IPS DF 6.9 (cell line): ENCODE measurements around the gene PSMG4.

ENCODE experiments used
- DNase-seq: peaks from one replicate; pipeline ENCODE4 v3.0.0-alpha.2; 2013; ENCODE audit warnings: low read depth, low spot score
- H3K27ac ChIP-seq: one replicate; pipeline ENCODE4 v1.5.1; 2013; ENCODE audit warnings: low read length, control low read depth
- H3K27me3 ChIP-seq: 2 replicates; pipeline ENCODE4 v1.6.1; 2013; ENCODE audit warnings: mild to moderate bottlenecking, low read length; ENCODE audit not compliant: control insufficient read depth, insufficient read depth
- H3K36me3 ChIP-seq: 2 replicates; pipeline ENCODE4 v1.6.1; 2013; ENCODE audit warnings: low read length; ENCODE audit not compliant: control insufficient read depth, insufficient read depth
- H3K4me1 ChIP-seq: 2 replicates; pipeline ENCODE4 v1.6.1; 2013; ENCODE audit warnings: low read length; ENCODE audit not compliant: control insufficient read depth, insufficient read depth
- H3K4me3 ChIP-seq: 2 replicates; pipeline ENCODE4 v1.5.1; 2013; ENCODE audit warnings: mild to moderate bottlenecking, low read length
- H3K9me3 ChIP-seq: 2 replicates; pipeline ENCODE4 v1.6.1; 2013; ENCODE audit warnings: low read length, inconsistent platforms; ENCODE audit not compliant: control insufficient read depth, insufficient read depth
- WGBS: extraction: QIAGEN DNeasy Blood & Tissue Kit; methylation state at CpG from one replicate; pipeline ENCODE4 v1.1.7; 2013; ENCODE audit warnings: mixed read lengths, missing lambda C conversion rate; ENCODE audit not compliant: insufficient read length, insufficient coverage; 5-methylcytosine and 5-hydroxymethylcytosine counted together

The PSMG4 gene

DNA sequence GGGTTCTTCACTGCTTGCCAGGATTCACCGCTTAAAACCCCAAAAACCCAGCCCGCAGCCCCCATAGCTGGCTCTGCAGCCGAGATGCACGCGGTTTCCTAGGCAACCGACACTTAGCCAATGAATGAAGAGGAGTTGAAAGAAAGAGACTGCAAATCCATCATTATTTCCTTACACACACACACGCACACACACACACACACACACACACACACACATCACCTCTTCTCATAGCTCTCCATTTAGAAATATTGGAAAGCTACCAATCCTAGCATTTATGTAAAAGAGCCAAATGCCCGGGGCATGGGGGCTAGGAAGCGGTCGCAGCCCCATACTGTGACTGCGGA lies 27.9 kb upstream of the PSMG4 start:
- H3K36me3 ChIP-seq, result 0 out of 2 replicates have a peak, but pooled peaks cover 2% of the 10 kb centered on the region
- DNase-seq, result no peak
- H3K9me3 ChIP-seq, result no peaks in the 10 kb centered on the region
- peak overlapping the region; percentile 65; the same call in 1 of the 2 replicates for H3K4me3 ChIP-seq
- no peak overlapping the region for H3K27ac ChIP-seq
- no CpG with 5 or more reads among the region's 11 CpGs for WGBS
- H3K4me1 ChIP-seq, result no peaks in the 10 kb centered on the region; the same call in none of the 2 replicates
- no peaks in the 10 kb centered on the region for H3K27me3 ChIP-seq

DNA sequence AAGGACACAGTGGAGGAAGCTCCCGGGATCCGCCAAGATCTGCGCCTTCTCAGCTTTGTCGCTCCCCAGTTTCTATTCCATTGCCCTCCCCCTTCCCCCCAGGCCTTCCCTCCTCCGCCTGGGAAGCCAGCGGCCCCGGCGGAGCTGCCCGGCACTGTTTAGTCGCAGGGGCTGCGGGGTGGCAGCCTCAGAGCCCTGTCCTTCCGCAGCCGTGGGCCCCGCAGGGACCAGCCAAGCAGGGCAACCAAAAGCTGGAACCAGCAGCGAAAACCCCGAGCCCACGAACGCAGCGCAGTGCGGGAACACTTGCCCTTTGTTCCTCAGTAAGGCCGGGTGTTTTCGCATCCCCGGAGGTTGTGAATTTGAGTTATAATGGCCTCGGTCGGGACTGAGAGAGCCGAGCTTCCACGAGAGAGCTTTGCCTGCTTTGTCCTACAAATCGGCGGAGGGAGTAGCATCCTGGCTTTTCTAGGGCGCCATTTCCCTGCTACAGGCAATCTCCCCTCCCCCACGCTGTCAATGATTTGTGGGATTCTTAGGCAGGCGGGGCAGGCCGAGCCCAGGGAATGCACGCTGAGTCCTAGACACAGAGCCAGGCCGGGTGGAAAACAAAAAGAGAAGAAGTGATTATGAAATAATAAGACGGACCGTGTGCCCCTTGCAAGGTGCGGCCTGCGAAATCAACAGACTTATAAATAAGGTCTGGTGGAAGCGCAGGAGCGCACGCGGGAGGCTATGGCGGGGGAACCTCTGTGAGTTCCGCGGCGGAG lies 27.3 kb upstream of the PSMG4 start:
- H3K27me3 ChIP-seq, result no peaks in the 10 kb centered on the region
- no peaks in the 10 kb centered on the region for H3K9me3 ChIP-seq
- no peak overlapping the region for H3K27ac ChIP-seq
- WGBS, result no CpG with 5 or more reads among the region's 47 CpGs
- peak overlapping the region; percentile 65; the same call in 1 of the 2 replicates for H3K4me3 ChIP-seq
- H3K4me1 ChIP-seq, result no peaks in the 10 kb centered on the region; the same call in 1 of the 2 replicates
- no peak for DNase-seq
- no peaks in the 10 kb centered on the region for H3K36me3 ChIP-seq

DNA sequence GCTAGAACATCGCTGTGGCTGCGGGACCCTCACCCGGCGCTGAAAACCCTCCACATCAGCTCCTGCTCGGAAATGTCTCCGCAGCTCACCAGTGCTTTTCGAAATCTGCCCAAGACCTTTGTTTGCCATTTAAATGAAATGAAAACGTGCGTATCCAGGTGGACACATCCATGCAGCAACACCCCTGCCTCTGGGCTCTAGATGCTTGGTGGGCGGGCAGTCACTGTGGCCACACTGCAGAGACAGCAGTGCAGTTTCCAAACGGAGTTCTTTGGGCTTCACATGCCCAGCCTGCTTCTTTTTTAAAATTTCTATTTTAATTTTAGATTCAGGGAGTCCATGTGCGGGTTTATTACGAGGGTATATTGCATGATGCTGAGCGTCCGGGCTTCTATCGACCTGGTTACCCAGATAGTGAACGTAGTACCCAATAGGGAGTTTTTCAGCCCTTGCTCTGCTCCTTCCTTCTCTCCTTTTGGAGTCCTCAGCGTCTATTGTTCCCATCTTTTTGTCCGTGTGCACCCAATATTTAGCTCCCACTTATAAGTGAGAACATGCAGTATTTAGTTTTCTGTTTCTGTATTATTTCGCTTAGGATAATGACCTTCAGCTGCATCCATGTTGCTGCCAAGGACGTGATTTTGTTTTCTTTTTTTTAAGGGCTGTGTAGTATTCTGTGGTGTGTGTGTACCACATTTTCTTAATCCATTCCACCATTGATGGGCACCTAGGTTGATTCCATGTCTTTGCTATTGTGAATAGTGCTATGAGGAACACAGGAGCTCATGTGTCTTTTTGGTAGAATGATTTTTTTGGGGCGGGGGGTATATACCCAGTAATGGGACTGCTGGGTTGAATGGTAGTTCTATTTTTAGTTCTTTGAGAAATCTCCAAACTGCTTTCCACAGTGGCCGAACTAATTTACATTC lies 26.5 kb upstream of the PSMG4 start:
- Histone ChIP-seq H3K27ac (no peak overlapping the region), H3K27me3 (no peaks in the 10 kb centered on the region), H3K9me3 (no peaks in the 10 kb centered on the region), H3K36me3 (no peaks in the 10 kb centered on the region), H3K4me3 (peak overlapping the region; percentile 65; the same call in 1 of the 2 replicates), H3K4me1 (no peaks in the 10 kb centered on the region; the same call in 1 of the 2 replicates)
- no peak for DNase-seq
- WGBS, result no CpG with 5 or more reads among the region's 23 CpGs

DNA sequence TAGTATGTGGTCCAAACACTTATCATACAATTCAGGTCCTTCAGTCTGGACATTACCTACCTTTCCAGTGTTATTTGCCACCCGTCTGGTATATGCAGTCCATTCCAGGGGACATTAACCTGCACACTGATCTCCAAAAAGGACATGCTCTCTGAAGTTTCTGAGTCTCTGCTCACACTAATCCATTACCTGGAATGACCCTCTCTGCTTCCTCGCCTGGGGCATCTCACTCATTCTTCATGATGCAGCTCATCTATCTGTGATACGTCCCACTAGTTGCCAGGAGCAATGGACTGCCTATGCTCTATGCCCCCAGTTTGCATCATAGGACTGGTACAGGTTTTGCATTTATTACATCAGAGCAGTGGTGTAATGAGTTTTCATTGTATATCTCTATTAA lies 25.4 kb upstream of the PSMG4 start:
- Histone ChIP-seq H3K4me1 (no peaks in the 10 kb centered on the region; the same call in 1 of the 2 replicates), H3K36me3 (no peaks in the 10 kb centered on the region), H3K9me3 (no peaks in the 10 kb centered on the region), H3K27me3 (no peaks in the 10 kb centered on the region), H3K4me3 (no peak overlapping the region), H3K27ac (no peak overlapping the region)
- DNase-seq, result no peak
- WGBS, result no CpG with 5 or more reads among the region's 3 CpGs

DNA sequence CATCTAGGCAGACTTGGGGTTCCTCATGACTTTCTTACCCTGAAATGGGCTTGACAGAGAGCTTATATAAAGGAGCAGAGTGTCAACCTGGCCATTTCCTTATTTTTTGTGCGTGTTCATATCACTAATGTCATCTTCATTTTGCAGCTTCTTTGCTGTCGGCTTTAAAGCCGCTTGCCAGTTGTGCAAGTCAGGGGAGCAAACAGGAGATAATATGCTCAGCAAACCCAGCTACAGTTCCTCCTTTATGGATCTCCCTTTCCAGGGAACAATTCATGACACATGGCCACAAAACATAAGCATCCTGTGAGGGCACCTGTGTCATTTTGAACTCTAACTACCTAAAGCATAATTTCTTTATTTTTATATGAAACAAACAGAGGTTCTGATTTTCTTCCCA lies 24.8 kb upstream of the PSMG4 start:
- Histone ChIP-seq H3K9me3 (no peaks in the 10 kb centered on the region), H3K4me3 (no peak overlapping the region), H3K36me3 (no peaks in the 10 kb centered on the region), H3K27me3 (no peaks in the 10 kb centered on the region), H3K27ac (no peak overlapping the region), H3K4me1 (no peaks in the 10 kb centered on the region; the same call in 1 of the 2 replicates)
- WGBS, result no CpG with 5 or more reads among the region's 3 CpGs
- DNase-seq, result no peak

DNA sequence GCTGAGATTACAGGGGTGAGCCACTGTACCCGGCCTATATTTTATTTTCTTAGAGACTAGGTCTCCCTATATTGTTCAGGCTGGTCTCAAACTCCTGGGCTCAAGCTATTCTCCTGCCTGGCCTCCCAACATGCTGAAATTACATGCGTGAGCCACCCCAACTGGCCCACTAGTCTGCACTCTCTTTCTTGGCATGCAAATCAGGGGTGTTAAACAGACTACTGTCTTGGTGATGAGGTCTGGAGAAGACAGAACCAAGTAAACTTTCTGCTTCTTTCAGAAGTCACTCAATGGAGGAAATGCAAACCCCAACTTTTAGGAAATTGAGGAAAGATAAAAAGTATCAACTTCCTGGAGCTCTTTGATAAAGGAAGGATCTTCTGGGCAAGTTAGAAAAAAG lies 23.3 kb upstream of the PSMG4 start:
- H3K4me3 ChIP-seq, result no peak overlapping the region
- H3K9me3 ChIP-seq, result no peaks in the 10 kb centered on the region
- no peak for DNase-seq
- no peaks in the 10 kb centered on the region for H3K36me3 ChIP-seq
- no peak overlapping the region for H3K27ac ChIP-seq
- no peaks in the 10 kb centered on the region for H3K27me3 ChIP-seq
- H3K4me1 ChIP-seq, result no peaks in the 10 kb centered on the region; the same call in 1 of the 2 replicates
- no CpG with 5 or more reads among the region's 2 CpGs for WGBS

DNA sequence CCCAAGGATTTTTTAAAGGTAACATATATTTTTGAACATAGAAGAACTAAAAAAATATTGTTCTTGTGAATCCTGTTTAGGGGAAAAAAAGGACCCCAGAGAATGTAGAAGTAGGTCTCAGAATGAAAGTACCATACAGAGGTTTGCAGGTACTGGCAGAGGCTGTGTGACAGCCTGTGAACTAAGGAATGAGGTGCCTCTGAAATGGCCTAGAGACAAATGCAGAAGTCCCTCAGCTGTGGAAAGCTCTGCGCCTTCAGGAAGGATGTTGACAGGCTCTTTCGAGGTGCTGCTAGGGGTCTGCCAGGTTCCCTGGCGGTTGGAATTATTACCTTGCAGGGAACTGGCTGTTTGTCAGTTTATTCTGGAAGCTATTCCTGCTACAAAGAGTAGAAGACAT lies 22.7 kb upstream of the PSMG4 start:
- no peaks in the 10 kb centered on the region for H3K27me3 ChIP-seq
- WGBS, result no CpG with 5 or more reads among the region's 3 CpGs
- no peak for DNase-seq

DNA sequence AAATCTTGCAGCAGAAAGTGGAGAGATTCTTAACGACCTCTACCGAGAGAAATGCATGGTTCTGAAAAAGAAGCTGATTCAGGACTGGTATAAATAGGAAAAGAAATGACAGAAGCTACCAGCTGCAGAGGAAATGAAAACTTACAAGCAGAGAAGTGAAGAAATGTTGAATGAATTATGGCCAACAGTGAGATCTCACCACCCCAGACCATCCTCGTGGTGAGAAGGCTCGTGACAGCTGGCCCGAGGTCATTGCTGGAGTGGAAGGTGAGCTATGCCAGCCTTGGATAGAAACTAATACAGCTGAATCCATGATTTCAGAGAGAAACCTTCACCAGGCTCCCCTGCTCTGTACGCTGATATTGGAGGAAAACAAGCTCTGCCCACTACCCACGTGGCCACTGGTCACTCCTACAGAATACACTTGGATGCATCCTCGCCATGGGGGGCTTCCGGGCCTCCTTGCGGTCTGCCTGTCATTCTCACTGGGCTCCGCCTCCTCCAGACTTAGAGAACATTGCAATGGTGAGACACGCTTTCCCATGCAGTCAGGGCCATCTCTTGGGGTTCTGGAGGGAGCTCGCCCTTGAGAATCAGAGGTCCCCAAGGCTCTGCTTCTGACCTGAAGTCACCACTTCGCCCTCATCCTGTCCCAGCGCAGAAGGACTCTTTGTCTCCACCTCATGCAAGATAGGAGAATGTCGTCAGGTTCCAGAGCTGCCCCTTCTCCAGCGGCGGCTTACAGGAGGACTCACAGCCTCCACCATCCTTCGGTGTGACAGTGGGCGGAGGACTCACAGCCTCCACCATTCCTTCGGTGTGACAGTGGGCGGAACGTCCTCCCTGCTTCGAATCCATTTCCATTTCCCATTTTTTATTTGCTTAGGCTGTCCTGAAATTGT lies 20.7 kb upstream of the PSMG4 start:
- no peak for DNase-seq
- no peak overlapping the region for H3K27ac ChIP-seq

More for the DNA sequence above, 22.7 kb upstream of the PSMG4 start:
- Histone ChIP-seq H3K4me1 (no peaks in the 10 kb centered on the region; the same call in 1 of the 2 replicates), H3K4me3 (no peak overlapping the region), H3K36me3 (no peaks in the 10 kb centered on the region), H3K9me3 (no peaks in the 10 kb centered on the region), H3K27ac (no peak overlapping the region)

DNA sequence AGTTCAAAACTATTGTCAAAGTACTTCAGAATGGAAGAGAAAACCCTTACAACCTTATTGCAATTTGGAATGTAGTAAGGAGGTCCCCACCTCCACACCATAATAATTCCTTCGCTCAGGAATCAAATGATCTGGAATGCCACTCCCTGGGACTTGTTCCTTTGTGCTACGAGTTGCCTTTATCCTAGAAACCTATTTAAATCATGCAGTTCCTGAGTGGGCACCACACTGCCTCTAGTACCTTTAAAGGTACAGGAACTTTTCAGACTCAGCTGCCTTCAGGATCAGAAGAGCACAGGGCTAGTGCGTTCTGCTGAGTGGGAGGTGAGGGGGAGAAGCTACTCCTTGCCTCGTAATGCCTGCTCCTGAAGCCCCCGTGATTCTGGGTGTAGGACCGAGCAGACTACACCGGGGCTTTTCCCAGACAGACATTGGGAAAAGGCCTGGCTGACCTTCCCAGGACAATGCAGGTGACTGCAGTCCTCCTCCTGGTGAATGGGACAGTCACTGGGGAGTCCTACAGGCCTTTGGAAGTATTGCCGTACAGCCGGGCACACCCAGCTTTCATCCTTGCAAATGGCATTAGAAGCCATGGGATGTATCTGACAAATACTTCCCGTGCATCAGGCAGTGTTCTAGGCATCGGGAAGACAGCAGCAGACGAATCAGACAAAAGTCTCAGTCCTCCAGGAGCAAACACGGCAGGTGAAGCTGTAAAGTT lies 19.5 kb upstream of the PSMG4 start:
- no peaks in the 10 kb centered on the region for H3K9me3 ChIP-seq
- no CpG with 5 or more reads among the region's 13 CpGs for WGBS
- no peaks in the 10 kb centered on the region for H3K27me3 ChIP-seq
- no peak overlapping the region for H3K27ac ChIP-seq
- H3K36me3 ChIP-seq, result no peaks in the 10 kb centered on the region
- H3K4me3 ChIP-seq, result no peak overlapping the region
- no peaks in the 10 kb centered on the region; the same call in 1 of the 2 replicates for H3K4me1 ChIP-seq
- no peak for DNase-seq

More for the DNA sequence above, 20.7 kb upstream of the PSMG4 start:
- no CpG with 5 or more reads among the region's 24 CpGs for WGBS
- no peaks in the 10 kb centered on the region; the same call in 1 of the 2 replicates for H3K4me1 ChIP-seq
- H3K36me3 ChIP-seq, result no peaks in the 10 kb centered on the region
- no peaks in the 10 kb centered on the region for H3K9me3 ChIP-seq
- no peak overlapping the region for H3K4me3 ChIP-seq
- no peaks in the 10 kb centered on the region for H3K27me3 ChIP-seq
